GM23338 (cell line): ENCODE results near the gene EHF. TPM values are rescaled to one million over a fixed set of nuclear protein-coding genes. Genes with fewer than 3 reads are reported as not detected.

Source experiments
- ATAC-seq: fragments of 200-7000 bp; cut with Tn5 transposase; 3 replicates; pipeline ENCODE4 v1.9.1; 2020
- DNase-seq: peaks from one replicate; pipeline ENCODE4 v3.0.0-alpha.2; 2015; ENCODE audit warnings: low spot score
- H2AFZ ChIP-seq: fragments of 200-600 bp; sonication (generic); 2 replicates; pipeline ENCODE4 v1.8.0; 2016; ENCODE audit warnings: antibody characterized with exemption, mild to moderate bottlenecking, moderate library complexity
- H3F3A ChIP-seq: fragments of 200-600 bp; sonication (generic); replicated peaks from 2 replicates; pipeline ENCODE4 v1.8.0; 2017; ENCODE audit warnings: antibody characterized with exemption, mixed run types, low read depth
- H3K27ac ChIP-seq: fragments of 200-600 bp; sonication (generic); 2 replicates; pipeline ENCODE4 v1.6.1; 2016; ENCODE audit warnings: low read depth
- H3K27me3 ChIP-seq: fragments of 200-600 bp; sonication (generic); 2 replicates; pipeline ENCODE4 v1.8.0; 2016; ENCODE audit warnings: mild to moderate bottlenecking, mixed run types, moderate library complexity; ENCODE audit not compliant: insufficient read depth
- H3K36me3 ChIP-seq: fragments of 200-600 bp; sonication (generic); 2 replicates; pipeline ENCODE4 v1.8.0; 2016; ENCODE audit warnings: mild to moderate bottlenecking; ENCODE audit not compliant: insufficient read depth
- H3K4me1 ChIP-seq: fragments of 200-600 bp; sonication (generic); 2 replicates; pipeline ENCODE4 v1.8.0; 2016; ENCODE audit warnings: mild to moderate bottlenecking, moderate library complexity; ENCODE audit not compliant: insufficient read depth
- H3K4me2 ChIP-seq: fragments of 200-600 bp; sonication (generic); 2 replicates; pipeline ENCODE4 v1.7.1; 2017; ENCODE audit warnings: mixed run types
- H3K4me3 ChIP-seq: fragments of 200-600 bp; sonication (generic); 2 replicates; pipeline ENCODE4 v1.6.1; 2016; ENCODE audit warnings: mixed run types
- H3K79me2 ChIP-seq: fragments of 200-600 bp; sonication (generic); replicated peaks from 2 replicates; pipeline ENCODE4 v1.8.0; 2017; ENCODE audit warnings: mild to moderate bottlenecking; ENCODE audit not compliant: insufficient read depth
- H3K9me2 ChIP-seq: fragments of 200-600 bp; sonication (generic); 2 replicates; pipeline ENCODE4 v1.8.0; 2017; ENCODE audit not compliant: insufficient read depth
- H4K20me1 ChIP-seq: fragments of 200-600 bp; sonication (generic); replicated peaks from 2 replicates; pipeline ENCODE4 v1.8.0; 2017; ENCODE audit warnings: mild to moderate bottlenecking; ENCODE audit not compliant: insufficient read depth
- H3K27ac Mint-ChIP-seq: 2 replicates; pipeline ENCODE4 v1.8.0; 2020; ENCODE audit warnings: inconsistent platforms, mild to moderate bottlenecking, moderate library complexity, mixed read lengths
- H3K27me3 Mint-ChIP-seq: 3 replicates; pipeline ENCODE4 v1.8.0; 2022; ENCODE audit warnings: low read depth, mild to moderate bottlenecking, moderate library complexity, mixed read lengths, inconsistent platforms; ENCODE audit not compliant: insufficient read depth, poor library complexity
- H3K36me3 Mint-ChIP-seq: 3 replicates; pipeline ENCODE4 v1.8.0; 2021; ENCODE audit warnings: low read depth, mild to moderate bottlenecking, inconsistent platforms, moderate library complexity, mixed read lengths
- H3K4me1 Mint-ChIP-seq: 3 replicates; pipeline ENCODE4 v1.8.0; 2020; ENCODE audit warnings: mild to moderate bottlenecking, inconsistent platforms, mixed read lengths
- H3K4me3 Mint-ChIP-seq: 3 replicates; pipeline ENCODE4 v1.8.0; 2021; ENCODE audit warnings: moderate library complexity, mild to moderate bottlenecking, inconsistent platforms, mixed read lengths
- H3K9me3 Mint-ChIP-seq: 3 replicates; pipeline ENCODE4 v1.8.0; 2020; ENCODE audit warnings: moderate library complexity, mild to moderate bottlenecking, inconsistent platforms, mixed read lengths
- CTCF ChIP-seq, 2 experiments: fragments of 200-600 bp in 1 of 2; sonication (generic) in 1 of 2; conservative IDR thresholded peaks; 2 replicates each; pipeline versions ENCODE4 v1.5.1 to v1.6.1; 2016 to 2017; ENCODE audit warnings: antibody characterized with exemption in 2 of 2, low read depth in 2 of 2, mild to moderate bottlenecking in 2 of 2, moderate library complexity in 1 of 2
- EZH2 ChIP-seq: fragments of 200-600 bp; sonication (generic); IDR thresholded peaks from one replicate; pipeline ENCODE4 v1.8.0; 2017; ENCODE audit warnings: antibody characterized with exemption, mild to moderate bottlenecking, low read depth; ENCODE audit not compliant: unreplicated experiment
- EZH2phosphoT487 ChIP-seq: fragments of 200-600 bp; sonication (generic); IDR thresholded peaks from one replicate; pipeline ENCODE4 v1.8.1; 2018; ENCODE audit warnings: antibody characterized with exemption; ENCODE audit not compliant: unreplicated experiment
- JUNB ChIP-seq: IDR thresholded peaks from one replicate; pipeline ENCODE4 v1.6.1; 2016; ENCODE audit warnings: antibody characterized with exemption; ENCODE audit not compliant: unreplicated experiment
- NANOG ChIP-seq: IDR thresholded peaks from 2 replicates; pipeline ENCODE4 v1.6.1; 2016; ENCODE audit warnings: antibody characterized with exemption, borderline replicate concordance
- polyA plus RNA-seq: library from polyadenylated mRNA; unstranded; fragments of >200 nt; fragmentation: Nextera tagmentation; extraction: Ambion mirVana; gene quantifications from 2 replicates; pipeline ENCODE4 v1.2.1, GENCODE V29; 2016
- total RNA-seq: library from RNA; depleted of rRNA; stranded (reverse); fragments of >200 nt; shearing (Covaris generic); gene quantifications from 2 replicates; pipeline ENCODE4 v1.2.3, GENCODE V29; 2014
- TF ChIP-seq, protein P1 (sequence below): IDR thresholded peaks from one replicate; pipeline ENCODE4 v1.6.1; 2018; ENCODE audit warnings: antibody characterized with exemption; ENCODE audit not compliant: unreplicated experiment
- TF ChIP-seq, protein P2 (sequence below): fragments of 250-450 bp; sonication (Bioruptor Pico); IDR thresholded peaks from 2 replicates; pipeline ENCODE4 v1.5.0; 2020; ENCODE audit warnings: mild to moderate bottlenecking, moderate library complexity

EHF gene
- total and polyA plus RNA-seq, 2 experiments from 2014 or later, result not detected

DNA sequence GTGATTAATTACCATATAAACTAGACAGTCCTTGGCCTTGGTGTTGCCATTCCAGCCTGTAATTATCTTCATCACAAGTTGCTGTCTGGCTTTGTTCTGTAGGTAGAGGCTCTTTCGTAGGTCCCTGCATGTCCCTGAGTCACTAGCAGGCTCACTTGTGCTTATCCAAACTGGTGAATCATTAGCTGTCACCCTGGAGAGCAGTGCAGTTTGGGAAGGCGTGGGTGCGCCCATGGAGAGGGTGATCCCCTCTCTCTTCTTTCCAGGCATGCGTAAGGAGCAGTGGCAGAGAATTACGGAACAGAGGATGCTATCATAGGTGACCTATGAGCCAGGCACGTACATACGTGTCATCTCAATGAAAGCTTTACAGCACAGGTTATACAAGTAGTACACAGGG, 11.0 kb upstream of the EHF start (continued):
- TF ChIP-seq, protein P1, sequence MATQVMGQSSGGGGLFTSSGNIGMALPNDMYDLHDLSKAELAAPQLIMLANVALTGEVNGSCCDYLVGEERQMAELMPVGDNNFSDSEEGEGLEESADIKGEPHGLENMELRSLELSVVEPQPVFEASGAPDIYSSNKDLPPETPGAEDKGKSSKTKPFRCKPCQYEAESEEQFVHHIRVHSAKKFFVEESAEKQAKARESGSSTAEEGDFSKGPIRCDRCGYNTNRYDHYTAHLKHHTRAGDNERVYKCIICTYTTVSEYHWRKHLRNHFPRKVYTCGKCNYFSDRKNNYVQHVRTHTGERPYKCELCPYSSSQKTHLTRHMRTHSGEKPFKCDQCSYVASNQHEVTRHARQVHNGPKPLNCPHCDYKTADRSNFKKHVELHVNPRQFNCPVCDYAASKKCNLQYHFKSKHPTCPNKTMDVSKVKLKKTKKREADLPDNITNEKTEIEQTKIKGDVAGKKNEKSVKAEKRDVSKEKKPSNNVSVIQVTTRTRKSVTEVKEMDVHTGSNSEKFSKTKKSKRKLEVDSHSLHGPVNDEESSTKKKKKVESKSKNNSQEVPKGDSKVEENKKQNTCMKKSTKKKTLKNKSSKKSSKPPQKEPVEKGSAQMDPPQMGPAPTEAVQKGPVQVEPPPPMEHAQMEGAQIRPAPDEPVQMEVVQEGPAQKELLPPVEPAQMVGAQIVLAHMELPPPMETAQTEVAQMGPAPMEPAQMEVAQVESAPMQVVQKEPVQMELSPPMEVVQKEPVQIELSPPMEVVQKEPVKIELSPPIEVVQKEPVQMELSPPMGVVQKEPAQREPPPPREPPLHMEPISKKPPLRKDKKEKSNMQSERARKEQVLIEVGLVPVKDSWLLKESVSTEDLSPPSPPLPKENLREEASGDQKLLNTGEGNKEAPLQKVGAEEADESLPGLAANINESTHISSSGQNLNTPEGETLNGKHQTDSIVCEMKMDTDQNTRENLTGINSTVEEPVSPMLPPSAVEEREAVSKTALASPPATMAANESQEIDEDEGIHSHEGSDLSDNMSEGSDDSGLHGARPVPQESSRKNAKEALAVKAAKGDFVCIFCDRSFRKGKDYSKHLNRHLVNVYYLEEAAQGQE, result no peak
- no peak for TF ChIP-seq NANOG

DNA sequence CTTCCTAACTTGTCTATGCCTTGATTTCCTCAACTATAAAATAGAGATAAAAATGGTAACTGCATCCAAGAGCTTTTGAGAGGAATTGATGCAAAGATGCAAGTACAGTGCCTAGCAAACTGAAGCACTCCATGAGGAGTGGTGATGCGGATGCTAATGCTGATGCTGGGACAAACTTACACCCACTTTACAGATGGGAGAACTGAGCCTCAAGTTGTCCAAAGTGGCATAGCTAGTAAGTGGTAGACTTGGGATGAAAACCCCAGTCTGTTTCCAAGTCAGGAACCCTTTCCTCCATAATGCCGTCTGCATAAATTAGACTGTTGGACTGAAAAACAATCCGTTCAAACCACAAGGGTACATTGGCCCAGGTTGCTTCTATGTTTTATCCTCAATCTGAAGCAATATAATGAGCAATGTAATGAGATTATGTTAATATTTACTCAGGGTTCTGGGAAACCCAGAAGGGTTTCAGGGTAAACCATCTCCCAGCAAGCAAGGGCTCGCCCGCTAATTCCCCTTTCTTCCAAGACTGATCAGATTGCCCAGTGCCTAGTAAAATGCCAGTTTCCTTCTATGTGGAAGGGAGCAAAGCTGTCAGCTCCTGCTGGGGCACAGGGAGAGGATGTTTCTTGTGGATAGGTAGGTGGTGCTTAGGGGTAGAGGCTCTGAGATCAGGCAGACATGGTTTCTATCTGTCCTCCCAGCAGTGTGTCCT, 10.4 kb upstream of the EHF start:
- no peak for TF ChIP-seq EZH2phosphoT487
- TF ChIP-seq EZH2, result no peak
- TF ChIP-seq, protein P2, sequence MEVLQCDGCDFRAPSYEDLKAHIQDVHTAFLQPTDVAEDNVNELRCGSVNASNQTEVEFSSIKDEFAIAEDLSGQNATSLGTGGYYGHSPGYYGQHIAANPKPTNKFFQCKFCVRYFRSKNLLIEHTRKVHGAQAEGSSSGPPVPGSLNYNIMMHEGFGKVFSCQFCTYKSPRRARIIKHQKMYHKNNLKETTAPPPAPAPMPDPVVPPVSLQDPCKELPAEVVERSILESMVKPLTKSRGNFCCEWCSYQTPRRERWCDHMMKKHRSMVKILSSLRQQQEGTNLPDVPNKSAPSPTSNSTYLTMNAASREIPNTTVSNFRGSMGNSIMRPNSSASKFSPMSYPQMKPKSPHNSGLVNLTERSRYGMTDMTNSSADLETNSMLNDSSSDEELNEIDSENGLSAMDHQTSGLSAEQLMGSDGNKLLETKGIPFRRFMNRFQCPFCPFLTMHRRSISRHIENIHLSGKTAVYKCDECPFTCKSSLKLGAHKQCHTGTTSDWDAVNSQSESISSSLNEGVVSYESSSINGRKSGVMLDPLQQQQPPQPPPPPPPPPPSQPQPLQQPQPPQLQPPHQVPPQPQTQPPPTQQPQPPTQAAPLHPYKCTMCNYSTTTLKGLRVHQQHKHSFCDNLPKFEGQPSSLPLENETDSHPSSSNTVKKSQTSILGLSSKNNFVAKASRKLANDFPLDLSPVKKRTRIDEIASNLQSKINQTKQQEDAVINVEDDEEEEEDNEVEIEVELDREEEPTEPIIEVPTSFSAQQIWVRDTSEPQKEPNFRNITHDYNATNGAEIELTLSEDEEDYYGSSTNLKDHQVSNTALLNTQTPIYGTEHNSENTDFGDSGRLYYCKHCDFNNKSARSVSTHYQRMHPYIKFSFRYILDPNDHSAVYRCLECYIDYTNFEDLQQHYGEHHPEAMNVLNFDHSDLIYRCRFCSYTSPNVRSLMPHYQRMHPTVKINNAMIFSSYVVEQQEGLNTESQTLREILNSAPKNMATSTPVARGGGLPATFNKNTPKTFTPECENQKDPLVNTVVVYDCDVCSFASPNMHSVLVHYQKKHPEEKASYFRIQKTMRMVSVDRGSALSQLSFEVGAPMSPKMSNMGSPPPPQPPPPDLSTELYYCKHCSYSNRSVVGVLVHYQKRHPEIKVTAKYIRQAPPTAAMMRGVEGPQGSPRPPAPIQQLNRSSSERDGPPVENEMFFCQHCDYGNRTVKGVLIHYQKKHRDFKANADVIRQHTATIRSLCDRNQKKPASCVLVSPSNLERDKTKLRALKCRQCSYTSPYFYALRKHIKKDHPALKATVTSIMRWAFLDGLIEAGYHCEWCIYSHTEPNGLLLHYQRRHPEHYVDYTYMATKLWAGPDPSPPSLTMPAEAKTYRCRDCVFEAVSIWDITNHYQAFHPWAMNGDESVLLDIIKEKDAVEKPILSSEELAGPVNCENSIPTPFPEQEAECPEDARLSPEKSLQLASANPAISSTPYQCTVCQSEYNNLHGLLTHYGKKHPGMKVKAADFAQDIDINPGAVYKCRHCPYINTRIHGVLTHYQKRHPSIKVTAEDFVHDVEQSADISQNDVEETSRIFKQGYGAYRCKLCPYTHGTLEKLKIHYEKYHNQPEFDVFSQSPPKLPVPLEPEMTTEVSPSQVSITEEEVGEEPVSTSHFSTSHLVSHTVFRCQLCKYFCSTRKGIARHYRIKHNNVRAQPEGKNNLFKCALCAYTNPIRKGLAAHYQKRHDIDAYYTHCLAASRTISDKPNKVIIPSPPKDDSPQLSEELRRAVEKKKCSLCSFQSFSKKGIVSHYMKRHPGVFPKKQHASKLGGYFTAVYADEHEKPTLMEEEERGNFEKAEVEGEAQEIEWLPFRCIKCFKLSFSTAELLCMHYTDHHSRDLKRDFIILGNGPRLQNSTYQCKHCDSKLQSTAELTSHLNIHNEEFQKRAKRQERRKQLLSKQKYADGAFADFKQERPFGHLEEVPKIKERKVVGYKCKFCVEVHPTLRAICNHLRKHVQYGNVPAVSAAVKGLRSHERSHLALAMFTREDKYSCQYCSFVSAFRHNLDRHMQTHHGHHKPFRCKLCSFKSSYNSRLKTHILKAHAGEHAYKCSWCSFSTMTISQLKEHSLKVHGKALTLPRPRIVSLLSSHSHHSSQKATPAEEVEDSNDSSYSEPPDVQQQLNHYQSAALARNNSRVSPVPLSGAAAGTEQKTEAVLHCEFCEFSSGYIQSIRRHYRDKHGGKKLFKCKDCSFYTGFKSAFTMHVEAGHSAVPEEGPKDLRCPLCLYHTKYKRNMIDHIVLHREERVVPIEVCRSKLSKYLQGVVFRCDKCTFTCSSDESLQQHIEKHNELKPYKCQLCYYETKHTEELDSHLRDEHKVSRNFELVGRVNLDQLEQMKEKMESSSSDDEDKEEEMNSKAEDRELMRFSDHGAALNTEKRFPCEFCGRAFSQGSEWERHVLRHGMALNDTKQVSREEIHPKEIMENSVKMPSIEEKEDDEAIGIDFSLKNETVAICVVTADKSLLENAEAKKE (CRISPR knock-in tag), result no peak
- TF ChIP-seq JUNB, result no peak
- TF ChIP-seq CTCF (conservative IDR thresholded peaks at IDR 0.05; ENCODE audit: low read depth in 2 of 2), result no peak
- Mint-ChIP-seq H3K36me3 (no peaks in the 10 kb centered on the region), H3K27me3 (peaks cover 3% of the 10 kb centered on the region), H3K27ac (no peak overlapping the region), H3K9me3 (no peaks in the 10 kb centered on the region), H3K4me3 (no peak overlapping the region), H3K4me1 (peaks cover 7% of the 10 kb centered on the region)
- Histone ChIP-seq H3F3A (no peaks in the 10 kb centered on the region), H4K20me1 (no peaks in the 10 kb centered on the region), H3K36me3 (no peaks in the 10 kb centered on the region), H3K4me3 (no peak overlapping the region), H2AFZ (no peak overlapping the region), H3K27me3 (no peaks in the 10 kb centered on the region), H3K9me2 (peaks cover 3% of the 10 kb centered on the region; the same call in 1 of the 2 replicates), H3K79me2 (no peaks in the 10 kb centered on the region), H3K27ac (no peak overlapping the region), H3K4me2 (no peak overlapping the region), H3K4me1 (peaks cover 6% of the 10 kb centered on the region)
- ATAC-seq (no peak), DNase-seq (no peak)
